Right hindlimb (tissue), 1 donor: Measurements from ENCODE around the gene KCNK13.
"Not testable (repeated sequence)": the region's sequence is repeated elsewhere in the genome, so short reads cannot be mapped to it uniquely, and the experiment has no call there.

Source experiments
- DNase-seq: peaks from one replicate; pipeline ENCODE4 v3.0.0-alpha.2; 2018

KCNK13 gene

DNA sequence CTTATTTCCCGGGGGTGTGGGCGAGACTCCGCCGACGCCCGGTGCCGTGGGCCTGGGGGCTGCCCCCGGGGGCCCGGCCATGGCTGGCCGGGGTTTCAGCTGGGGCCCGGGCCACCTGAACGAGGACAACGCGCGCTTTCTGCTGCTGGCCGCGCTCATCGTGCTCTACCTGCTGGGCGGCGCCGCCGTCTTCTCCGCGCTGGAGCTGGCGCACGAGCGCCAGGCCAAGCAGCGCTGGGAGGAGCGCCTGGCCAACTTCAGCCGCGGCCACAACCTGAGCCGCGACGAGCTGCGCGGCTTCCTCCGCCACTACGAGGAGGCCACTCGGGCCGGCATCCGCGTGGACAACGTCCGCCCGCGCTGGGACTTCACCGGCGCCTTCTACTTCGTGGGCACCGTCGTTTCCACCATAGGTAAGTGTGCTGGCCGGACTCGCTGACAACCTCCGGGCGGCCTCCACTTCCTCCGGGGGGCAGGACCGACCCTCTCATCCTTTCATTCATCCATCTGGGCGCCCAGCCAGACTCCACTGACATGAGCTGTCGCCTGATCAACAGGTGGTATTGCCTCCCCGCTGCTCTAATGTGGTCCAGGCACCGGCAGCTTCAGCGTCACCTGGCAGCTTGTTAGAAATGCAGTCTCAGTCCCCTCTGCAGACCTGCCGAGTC, 467 bp downstream of the KCNK13 start:
- DNase-seq: peak; percentile 24

DNA sequence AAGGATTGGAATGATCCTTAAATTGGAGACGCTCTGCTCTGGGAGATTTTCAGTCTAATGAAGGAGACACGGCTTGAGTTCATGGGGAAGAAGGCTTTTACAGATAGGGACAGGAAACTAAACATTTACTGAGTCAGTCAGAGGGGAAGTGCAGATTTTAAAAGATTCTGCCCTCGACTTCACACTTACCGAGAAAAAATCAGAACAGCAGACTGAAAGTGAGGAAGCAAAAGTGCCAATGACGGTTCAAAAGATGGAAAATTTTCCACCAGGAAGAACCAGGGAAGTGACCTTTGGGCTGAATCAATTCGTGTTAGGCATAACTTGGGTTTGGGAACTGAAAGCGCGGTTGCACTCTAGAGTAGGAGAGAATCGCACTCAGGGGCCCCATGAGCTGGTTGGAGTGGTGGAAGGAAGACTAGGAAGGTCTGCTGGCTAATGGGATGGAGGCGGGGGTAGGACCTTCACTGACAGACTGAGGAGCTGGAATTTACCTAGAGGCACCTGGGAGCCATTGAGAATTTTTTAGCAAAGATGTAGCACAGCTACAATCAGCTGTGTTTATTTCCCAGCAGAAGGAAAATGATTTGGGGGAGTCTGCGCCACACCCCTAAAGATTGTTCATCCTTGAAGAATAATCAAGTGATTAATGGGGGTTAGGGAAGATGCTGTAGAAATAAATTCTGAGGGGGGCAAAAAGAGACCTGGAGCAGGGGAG, 1.2 kb downstream of the KCNK13 start:
- DNase-seq: no peak

DNA sequence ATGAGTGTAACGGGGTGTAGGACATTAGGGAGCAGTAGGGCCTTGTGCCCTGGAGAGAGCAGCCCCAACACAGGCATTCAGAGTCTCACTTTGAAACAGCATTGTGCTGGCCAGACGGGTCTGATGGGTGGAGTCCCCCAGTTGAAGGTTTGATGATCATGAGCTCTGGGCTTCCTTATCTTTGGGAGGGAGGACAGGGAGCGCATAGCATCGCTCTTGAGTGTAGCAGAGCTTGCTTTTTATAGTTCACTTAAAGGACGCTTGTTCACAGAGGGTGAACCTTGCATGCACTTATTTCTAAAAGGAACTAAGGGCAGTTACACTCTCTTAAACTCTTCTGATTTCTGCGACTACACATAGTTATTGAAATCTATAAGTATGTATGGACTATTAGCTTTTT, 10.6 kb downstream of the KCNK13 start:
- DNase-seq: no peak

DNA sequence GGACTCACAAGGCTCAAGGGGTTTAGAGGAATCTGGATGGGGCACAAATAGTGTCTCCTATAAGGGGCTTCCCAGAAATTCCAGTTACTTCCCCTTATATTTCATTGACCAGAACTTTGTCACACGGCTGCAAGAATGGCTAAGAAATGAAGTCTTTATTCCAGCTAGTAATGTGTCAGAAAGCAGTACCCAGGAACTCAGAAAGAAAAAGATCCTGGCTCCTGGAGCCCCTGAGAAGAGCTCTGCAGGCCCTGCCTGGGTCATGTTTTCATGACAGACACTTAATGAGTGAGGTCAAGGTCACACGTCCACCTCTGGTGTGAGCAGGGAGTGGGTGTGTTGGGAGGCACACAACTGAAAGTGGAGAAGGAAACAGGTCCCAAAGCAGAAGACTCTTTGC, 17.8 kb downstream of the KCNK13 start:
- DNase-seq: no peak

DNA sequence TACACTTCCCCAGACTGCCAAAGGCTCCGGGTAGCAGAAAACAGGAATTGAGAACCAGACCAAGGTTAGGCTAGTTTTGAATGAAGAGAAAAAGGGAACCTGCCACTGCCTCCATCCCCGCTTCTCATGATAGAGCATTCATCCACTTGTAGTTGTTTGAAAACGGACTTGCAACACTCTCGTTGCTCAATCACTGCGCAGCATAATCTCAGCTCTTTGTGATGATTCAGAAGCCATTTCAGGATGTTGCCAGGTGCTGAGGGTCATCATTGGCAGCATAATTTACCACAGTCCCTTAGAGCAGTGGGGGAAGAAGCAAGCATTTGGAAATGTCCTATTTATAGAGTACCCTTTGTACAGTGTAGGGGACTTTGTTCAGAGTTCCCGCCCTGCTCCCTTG, 25.6 kb downstream of the KCNK13 start:
- DNase-seq: no peak

DNA sequence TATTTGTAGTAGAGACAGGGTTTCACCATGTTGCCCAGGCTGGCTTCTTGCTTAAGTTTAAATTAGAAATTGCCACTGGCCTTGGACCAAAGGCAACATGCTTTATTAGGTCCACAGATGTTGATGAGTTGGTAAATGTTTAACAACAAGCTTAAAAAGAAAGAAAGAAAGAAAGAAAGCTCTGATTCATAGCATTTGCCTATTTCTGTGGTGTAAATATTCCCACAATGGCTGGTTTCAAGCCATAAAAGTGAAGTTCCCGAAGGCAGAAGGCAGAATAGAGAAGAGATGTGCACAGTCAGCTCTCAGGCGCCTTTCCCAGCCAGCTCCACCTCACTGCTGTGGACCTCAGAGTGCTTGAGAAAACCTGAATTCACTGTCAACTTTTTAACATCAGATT, 26.4 kb downstream of the KCNK13 start:
- no peak for DNase-seq

DNA sequence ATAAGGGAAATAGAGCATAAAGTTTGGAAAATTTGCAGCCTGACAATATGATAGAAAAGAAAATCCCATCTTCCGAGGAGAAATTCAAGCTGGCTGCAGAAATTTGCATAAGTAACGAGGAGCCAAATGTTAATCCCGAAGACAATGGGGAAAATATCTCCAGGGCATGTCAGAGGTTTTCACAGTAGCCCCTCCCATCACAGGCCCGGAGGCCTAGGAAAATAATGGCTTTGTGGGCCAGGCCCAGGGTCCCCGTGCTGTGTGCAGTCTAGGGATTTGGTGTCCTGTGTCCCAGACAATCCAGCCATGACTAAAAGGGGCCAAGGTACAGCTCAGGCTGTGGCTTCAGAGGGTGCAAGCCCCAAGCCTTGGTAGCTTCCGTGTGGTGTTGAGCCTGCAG, 27.7 kb downstream of the KCNK13 start:
- DNase-seq: not testable (repeated sequence)

DNA sequence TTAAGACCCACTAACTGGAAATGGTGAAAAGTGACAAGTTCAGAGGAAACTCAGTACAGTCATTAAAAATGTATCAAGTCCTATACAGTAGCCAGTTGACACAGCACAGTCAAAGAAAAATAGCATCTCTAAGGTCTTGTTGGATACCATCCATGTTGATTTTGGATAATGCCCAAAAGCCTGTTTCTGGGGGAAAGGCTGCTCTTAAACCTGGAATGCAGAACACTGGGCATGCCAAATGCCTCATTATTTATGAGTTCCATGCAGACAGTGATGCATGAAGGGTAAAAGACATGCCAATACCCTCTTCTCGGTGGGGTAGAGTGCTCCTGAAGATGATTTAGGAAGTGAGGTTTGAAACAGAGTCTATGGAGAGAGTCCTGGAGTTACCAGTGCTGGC, 29.6 kb downstream of the KCNK13 start:
- no peak for DNase-seq

DNA sequence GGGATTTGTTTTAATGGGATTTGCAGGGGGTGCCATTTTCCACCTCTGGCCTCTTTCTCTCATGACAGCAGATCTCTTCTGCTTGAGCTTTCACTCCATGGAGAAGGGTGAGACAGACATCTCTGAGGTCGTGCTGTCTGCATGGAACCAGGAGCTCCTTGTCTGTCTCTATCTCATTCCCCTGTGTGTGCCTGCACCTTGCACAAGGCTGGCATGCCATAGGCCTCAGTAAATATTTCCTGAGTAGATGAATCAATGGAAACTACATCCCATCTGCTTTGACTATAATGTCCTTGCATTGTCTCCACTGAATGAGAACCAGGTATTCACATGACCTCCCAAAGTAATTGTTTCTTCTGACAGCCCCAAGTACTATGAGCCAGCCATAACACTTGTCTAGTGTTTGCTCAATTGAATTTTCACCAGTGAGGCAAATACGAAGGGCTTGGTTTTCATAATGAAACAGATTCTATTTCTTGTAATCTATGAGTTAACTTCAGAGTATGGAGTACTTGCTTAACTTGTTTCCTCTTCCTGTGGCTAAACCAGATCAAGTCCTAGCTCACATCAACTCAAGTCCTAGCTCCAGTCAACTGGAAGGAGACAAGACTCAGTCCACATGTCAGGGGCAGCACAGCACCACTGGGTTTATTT, 32.3 kb downstream of the KCNK13 start:
- DNase-seq: no peak

DNA sequence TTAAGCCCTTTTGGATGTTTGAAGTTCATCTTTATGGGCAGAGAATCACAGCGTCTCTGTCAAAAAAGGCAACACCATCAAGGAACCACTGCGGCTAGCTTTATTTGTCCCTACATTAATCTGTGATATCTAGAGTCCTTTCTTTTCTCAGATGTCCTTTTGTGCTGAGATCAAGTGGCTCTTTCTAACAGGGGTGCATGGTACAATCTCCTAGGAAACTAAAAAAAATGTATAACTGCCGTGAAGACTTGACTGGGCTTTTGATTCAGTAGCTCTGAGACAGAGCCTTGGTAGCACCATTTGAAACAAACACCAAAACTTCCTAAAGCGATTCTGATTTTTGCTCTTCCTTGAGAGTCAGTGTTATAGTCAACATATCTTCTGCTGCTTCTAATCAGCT, 33.3 kb downstream of the KCNK13 start:
- DNase-seq: no peak

DNA sequence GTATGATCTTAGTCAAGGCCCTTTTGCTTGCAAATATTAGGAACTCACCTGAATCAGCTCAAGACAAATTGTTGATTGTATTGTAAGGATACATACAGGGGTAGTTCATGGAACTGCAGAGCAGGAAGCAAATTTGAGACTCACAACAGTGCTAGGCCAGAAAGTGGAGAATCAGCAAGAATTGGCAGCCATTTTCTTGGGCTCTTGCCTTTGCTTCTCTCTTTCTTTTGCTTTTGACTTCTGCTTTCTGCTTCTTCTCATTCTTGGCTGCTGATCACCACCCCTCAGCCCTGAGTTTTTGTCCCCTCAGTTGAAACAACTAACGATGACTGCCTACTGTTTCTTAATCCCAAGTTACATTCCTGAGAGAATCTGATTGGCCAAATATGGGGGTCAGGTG, 34.8 kb downstream of the KCNK13 start:
- no peak for DNase-seq

DNA sequence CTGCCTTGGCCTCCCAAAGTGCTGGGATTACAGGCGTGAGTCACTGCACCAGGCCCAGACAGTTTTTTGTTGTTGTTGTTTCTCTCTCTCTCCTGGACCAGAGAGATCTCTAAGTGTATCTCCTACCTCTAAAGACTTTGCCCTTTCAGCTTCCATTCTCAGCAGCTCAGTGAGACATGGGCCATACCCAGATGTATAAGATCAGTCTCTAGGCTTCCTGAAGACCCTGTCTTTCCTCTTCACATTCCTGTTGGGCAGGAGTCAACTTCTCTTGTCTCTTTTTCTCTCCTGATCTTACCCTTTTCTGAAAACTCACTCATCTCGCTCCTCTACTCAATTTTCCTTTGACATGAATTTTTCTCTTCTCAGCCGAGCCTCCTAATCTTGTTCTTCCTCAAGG, 42.0 kb downstream of the KCNK13 start:
- DNase-seq: no peak

DNA sequence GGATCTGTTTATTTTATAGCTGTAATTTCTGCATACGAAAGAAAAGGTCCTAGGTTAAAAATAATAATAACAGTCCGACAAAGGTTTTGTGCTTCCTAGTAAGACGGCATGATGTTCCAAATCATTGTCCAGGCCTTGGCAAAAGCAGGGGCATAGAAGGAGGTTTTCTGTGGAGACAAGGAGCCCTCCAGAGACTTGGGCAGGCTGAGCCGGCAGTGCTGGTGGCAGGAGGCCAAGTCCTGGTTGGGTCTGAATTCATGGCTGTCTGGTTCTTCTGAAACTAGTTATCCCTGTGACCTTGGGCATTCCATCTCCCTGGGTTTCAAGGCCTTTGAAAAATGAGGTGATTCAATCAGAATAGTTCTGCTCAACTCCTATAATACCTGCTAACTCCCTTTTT, 44.0 kb downstream of the KCNK13 start:
- no peak for DNase-seq

DNA sequence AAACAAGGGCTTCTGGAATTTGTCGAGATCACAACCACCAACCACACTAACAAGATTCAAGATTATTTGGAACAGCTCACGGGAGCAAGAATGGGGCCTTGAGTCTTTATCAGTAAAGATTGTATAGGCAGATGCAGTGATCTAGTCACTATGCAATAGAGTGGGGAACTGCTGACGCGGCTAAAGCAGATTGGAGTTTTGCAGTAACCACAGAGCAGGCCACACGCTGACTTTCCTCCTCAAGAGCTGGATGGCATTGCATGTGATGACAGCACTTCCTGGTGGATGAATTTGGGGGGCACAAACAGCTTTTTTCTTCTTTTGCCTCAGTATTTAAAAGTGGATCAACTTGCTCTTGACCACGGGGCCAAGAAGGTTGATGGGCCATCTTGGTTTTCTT, 46.0 kb downstream of the KCNK13 start:
- no peak for DNase-seq

DNA sequence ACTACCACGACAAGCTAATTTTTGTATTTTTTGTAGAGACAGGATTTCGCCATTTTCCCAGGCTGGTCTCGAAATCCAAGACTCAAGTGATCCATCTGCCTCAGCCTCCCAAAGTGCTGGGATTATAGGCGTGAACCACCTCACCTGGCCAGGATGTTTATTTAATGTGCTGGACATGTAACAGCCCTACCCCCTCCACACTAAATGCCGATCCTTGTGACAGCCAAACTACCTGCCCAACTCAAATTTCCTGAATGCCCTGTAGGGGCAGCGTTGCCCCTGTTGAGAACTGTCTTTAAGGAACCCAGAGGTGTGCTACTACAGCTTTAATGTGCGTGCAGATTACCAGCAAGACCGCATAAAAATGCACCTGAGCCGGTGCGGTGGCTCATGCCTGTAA, 48.1 kb downstream of the KCNK13 start:
- DNase-seq: no peak

DNA sequence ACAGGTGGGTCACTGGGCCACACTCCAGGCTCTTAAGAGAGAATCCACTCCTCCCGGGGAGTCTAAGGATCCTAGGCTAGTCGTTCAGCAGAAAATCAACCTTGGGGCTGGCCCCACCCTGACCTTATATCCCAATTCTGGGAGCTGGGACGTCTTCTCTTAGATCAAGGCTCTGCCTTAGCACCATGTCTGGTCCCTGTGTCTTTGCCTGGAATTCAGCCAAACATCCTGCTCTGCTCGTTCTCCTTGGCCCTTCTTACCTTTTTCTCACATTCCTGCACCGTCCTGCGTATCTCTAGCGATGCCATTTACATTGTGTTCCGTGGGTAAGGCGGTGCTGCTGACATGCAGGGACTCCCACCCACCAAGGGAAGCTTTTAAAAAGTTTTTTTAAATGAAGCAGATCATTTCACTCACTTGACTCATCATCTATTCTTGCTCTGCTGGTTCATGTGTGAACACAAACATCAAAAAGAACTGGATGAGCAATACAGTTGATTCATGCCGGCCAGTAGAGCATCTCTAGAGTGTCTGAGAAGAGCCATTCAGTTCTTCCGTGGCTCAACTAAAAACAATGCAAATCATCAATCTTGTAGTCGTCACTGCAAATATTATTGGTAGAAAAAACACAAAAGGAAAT, 50.2 kb downstream of the KCNK13 start:
- no peak for DNase-seq

DNA sequence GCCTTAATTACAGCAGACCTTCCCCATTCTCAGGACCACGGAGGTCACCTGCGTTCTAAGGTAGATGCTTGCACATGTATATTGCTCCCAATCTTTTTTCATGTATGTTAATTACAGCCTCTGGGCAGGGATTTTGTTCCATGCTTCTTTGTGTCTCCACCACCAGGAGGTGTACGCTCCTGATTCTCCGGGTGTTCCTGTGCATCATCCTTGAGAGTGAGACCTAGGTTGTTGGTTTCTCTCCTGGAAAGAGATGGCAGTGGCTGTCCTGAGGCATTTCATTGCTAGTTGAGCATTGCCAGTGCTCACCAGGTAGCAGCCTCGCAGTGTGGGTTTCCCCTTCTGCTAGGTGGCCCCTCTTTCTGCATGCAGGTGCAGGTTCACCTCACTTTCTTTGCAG, 52.8 kb downstream of the KCNK13 start:
- DNase-seq: no peak

DNA sequence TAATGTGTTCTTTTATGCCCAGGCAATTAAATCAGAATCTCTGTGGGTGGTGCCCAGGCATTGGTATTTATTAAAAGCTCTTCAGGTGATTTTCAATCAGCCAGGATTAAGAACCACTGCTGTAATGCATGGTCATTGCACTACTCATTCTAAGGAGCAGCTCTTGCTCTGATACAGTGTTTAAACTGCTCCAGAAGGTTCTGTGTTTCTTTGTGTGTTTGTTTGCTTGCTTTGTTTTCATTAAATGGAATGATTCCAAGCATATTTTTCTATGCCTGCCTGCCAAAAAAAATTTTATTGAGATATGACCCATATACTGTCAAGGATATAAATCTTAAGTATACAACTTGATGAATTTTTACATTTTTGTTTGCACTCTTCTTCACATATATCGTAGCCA, 54.0 kb downstream of the KCNK13 start:
- no peak for DNase-seq

DNA sequence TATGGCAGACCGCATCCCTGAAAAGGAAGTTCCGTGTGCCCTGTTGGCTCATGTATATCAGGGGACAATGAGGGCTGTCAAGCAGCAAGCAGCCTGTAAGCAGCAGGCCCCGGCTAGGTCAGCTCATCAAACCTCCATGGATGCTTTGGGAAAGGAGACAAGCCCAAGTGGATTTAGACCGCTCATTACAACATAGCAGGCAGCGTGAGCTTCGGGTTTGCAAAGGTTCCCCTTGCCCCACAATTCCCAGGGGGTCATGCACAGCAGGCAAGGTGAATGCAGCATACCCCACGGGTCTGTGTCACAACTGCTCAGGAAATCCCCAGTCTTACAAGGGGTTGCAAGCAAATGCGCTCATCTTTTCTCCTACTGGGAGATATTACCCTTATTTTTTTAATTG, 54.6 kb downstream of the KCNK13 start:
- DNase-seq: no peak

DNA sequence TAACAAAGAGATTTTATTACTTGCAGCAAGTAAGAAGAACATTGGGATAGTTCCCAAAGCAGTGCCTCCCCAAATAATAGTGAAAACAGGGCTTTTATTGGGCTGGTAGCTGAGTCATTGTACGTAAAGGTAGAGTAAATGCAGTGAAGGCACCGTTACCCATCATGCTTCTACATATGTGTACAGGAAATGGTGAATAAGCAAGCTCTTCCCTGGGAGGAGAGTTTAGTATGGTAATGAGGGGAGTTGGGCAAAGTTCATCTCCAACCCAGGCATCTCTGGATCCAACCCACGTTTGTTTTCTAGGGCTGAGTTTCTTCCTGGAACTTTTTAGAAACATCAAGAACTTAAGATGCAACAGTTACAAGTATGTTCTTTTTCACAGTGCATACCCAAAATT, 56.2 kb downstream of the KCNK13 start:
- no peak for DNase-seq

DNA sequence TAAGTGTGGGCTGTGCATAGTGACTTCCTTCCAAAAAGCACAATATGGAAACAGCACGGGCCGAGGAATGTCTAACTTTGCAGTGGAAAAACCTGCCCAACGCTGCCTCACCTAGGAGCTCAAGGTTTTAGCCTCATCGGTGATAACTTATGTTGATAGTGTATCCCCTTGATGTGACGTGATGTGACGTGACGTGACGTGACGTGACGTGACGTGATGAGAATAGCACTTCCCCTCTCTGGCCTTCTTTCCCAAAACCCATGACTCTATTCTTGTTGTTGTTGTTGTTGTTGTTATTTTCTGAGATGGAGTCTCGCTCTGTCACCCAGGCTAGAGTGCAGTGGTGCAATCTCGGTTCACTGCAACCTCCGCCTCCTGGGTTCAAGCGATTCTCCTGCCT, 64.5 kb downstream of the KCNK13 start:
- DNase-seq: no peak

DNA sequence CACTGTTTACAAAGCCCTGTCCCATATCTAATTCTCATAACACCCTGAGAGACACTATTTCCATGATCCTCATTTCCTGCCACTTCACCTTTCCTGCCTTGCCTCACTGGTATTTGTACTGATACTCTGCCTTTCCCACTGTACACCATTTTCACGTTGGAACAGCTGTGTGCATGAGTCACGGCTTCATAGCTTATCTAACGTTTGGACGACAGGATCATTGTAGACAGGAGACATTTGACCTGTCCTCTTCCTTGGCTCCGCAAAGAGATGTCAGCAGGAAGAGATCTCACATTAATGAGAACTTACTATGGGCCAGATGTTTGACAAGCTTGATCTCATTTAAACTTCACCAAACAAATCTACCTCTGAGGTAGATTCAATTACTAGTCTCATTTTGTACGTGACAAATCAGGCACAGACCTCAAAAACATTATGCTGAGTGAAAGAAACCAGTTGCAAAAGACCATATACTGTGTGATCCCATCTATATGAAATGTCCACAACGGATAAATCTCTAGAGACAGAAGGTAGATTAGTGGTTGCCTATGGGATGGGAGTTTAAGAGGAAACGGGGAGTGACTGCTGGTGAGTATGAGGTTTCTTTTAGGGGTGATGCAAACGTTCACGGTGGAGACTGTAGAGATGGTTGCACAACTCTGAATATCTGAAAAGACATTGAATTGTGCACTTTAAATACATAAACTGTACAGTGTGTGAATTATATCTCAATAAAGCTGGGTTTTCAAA, 71.2 kb downstream of the KCNK13 start:
- no peak for DNase-seq

DNA sequence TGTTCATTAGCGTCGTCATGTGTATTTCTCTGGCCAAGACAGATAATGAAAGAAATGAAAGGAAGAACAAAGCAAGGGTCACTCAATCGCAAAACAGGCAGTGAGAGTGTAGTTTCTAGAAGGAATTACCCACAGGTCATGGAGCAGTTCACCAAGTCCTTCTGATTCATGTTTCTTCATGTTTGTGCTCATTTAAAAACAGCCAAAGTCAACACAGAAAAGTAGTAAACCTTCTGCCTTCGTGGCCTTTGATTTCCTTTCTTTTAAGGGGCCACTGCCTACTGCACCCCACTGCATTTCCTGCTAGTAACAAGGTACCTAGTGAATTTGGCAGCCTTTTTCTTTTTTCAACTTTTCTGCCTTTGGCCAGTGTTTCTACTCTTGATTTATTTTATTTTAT, 75.1 kb downstream of the KCNK13 start:
- DNase-seq: no peak
